ENCODE measurements around the gene BMX.

BMX gene

DNA sequence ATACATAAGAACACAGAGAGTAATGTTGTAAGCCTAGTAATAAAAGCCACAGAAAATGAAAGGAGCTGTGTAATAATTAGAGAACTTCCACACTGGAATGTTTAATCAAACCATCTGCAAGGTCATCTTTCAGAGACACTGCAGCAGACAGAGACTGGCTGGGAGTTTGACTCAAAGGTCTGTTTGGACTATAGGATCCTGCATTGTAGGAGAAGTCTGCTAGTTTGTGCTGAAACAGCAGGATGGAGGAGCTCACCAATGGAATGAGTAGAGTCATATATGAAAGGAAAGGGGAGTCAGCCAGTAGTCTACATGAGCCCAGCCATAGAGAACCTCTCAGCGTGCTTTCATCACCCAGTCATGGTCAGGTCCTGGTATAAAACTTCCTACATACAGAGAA is 104.6 kb downstream of the BMX start:
- no peak overlapping the region for H3K27ac ChIP-seq
- TF ChIP-seq CTCF (IDR thresholded peaks at IDR 0.05) (no peak), ZFX (IDR thresholded peaks at IDR 0.05; ENCODE audit: borderline replicate concordance) (no peak)
